ENCODE data around the gene SPRED3.

SPRED3 gene

GRCh38 chr19:38394488-38394887, 6.0 kb downstream of the SPRED3 start:
- no peak for TF ChIP-seq CTCF (IDR thresholded peaks at IDR 0.05; ENCODE audit: extremely low read depth, missing control alignments)
- peak; percentile 86 for DNase-seq (ENCODE audit: low spot score)

GRCh38 chr19:38395381-38396114, 7.1 kb downstream of the SPRED3 start:
- TF ChIP-seq CTCF (IDR thresholded peaks at IDR 0.05; ENCODE audit: extremely low read depth, missing control alignments): no peak
- DNase-seq (ENCODE audit: low spot score): peak; percentile 68

DNA sequence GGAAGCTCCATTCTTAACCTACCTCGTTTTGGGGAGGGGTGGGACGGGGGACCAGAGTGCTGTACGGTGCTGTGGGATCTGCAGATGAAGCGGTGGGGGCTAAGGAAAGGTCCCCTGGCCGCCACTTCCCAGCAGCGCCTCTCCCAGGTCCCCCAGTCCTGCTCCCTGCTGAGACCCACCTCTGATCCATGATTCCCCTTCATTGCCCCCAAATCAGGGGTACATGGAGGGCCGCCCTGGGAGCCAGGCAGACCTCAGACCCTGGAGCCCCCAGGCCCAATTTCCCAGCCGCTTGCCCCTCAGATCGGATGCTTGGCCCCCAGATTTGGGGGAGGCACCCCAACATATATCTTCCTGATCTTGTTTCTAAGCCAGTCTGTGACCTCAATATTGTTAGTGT, 10.6 kb downstream of the SPRED3 start:
- no peak for TF ChIP-seq CTCF (IDR thresholded peaks at IDR 0.05; ENCODE audit: extremely low read depth, missing control alignments)
- no peak for DNase-seq (ENCODE audit: low spot score)

DNA sequence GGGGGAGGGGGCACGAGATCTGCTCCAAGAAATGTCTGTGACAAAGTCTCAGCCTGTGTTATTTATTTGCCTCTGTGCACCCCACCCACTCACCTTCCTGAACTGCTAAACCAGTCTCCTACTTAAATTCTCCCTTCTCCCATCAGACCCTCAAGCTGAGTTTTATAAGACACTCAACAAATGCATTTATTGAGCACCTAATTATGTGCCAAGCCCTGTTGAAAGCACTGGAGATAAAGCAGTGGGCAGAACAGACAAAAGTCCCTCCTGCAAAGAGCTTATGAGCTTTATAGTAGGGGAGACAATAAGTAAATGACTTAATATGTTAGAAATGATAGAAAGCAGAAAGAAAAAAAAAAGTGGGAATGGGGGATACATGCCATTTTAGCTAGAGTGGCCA, 11.0 kb downstream of the SPRED3 start:
- no peak for DNase-seq (ENCODE audit: low spot score)
- TF ChIP-seq CTCF (IDR thresholded peaks at IDR 0.05; ENCODE audit: extremely low read depth, missing control alignments): no peak

- no peak for TF ChIP-seq CTCF (IDR thresholded peaks at IDR 0.05; ENCODE audit: extremely low read depth, missing control alignments)
- DNase-seq (ENCODE audit: low spot score): no peak
Observed at GRCh38 chr19:38400361-38400760, 11.9 kb downstream of the SPRED3 start.

DNA sequence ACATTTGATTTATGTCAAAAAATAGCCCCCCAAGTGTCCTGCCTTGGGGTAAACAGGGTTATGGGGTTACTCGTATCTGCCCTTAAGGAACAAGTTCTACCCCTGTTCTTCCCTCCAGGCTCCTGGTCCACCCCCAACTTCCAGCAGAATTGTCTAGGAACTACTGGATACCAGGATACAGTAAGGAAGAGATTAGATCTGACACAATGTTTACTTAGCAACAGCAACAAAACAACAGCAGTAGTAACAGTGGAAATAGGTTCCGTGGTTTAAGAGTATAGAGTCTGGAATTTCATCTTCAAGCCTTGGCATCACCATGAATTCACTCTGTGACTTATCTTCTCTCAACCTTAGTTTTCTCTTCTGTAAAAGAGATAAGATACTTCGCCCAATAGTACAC, 12.7 kb downstream of the SPRED3 start:
- DNase-seq (ENCODE audit: low spot score): no peak
- no peak for TF ChIP-seq CTCF (IDR thresholded peaks at IDR 0.05; ENCODE audit: extremely low read depth, missing control alignments)

DNA sequence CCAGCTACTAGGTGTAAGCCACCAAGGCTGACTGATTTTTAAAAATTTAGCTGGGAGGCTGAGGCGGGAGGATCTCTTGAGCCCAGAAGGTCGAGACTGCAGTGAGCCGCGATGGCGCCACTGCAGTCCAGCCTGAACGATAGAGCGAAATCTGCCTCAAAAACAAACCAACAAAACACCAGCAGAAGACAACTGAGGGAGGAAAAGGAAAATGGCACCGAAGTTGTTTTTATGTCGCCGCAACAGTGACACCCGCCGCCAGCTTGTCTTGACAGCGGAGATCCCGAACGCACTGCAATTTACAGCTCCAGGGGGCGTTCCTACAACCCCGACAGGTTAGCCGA, 14.1 kb downstream of the SPRED3 start:
- TF ChIP-seq CTCF (IDR thresholded peaks at IDR 0.05; ENCODE audit: extremely low read depth, missing control alignments): no peak
- DNase-seq (ENCODE audit: low spot score): no peak

Data from GM20000 (cell line).